HCT116 (cell line): ENCODE measurements around the gene SNTB2. TPM values are rescaled to one million over a fixed set of nuclear protein-coding genes. Genes with fewer than 3 reads are reported as not detected.

ENCODE experiments used
- ATAC-seq: fragments of 200-7000 bp; cut with Tn5 transposase; 2 replicates; pipeline ENCODE4 v1.9.1; 2020; ENCODE audit warnings: mild to moderate bottlenecking, moderate library complexity
- BruUV-seq: library from RNA; stranded (reverse); fragments of 400-500 nt; replicated peaks from 2 replicates; lab custom pipeline; 2021; lab: Mats Ljungman, UMichigan
- CTCF ChIA-PET: fragments of 300-600 bp; sonication (Branson Sonifier 250); formaldehyde crosslinking; loops from one replicate; lab custom pipeline; 2021; ENCODE audit warnings: antibody characterized with exemption; lab: Charles Lee
- POLR2A ChIA-PET: fragments of 300-600, 350-600 bp; sonication (Branson Sonifier 250); formaldehyde crosslinking; loops from one replicate; lab custom pipeline; 2021; ENCODE audit warnings: antibody characterized with exemption; lab: Charles Lee
- RAD21 ChIA-PET, 2 experiments: fragments of 300-600 bp; sonication (Branson Sonifier 250); formaldehyde crosslinking; loops; one replicate each; lab custom pipeline; 2023; ENCODE audit warnings: low total read pairs in 2 of 2; ENCODE audit not compliant: uncharacterized antibody in 2 of 2, unreplicated experiment in 2 of 2, low non-redundant PET in 1 of 2; lab: Charles Lee
- DNase-seq: peaks from one replicate; pipeline ENCODE4 v3.0.0-alpha.2; 2010; ENCODE audit warnings: low read depth, low spot score
- H2AFZ ChIP-seq: fragments of 200-600 bp; shearing (Covaris generic), sonication (generic); 2 replicates; pipeline ENCODE4 v1.6.1; 2017; ENCODE audit warnings: low read depth, mixed run types, mixed read lengths, antibody characterized with exemption, low read length; ENCODE audit not compliant: poor library complexity, severe bottlenecking
- H3K27ac ChIP-seq: 2 replicates; pipeline ENCODE4 v1.5.1; 2012; ENCODE audit warnings: low read depth, low read length
- H3K27me3 ChIP-seq: fragments of 200-600 bp; sonication (generic); 2 replicates; pipeline ENCODE4 v1.6.1; 2016; ENCODE audit warnings: mixed run types, low read length, mixed read lengths; ENCODE audit not compliant: insufficient read depth
- H3K36me3 ChIP-seq, 2 experiments: fragments of 200-500 bp in 1 of 2; fragments of 200-600 bp in 1 of 2; sonication (Bioruptor generic) in 1 of 2; sonication (generic) in 1 of 2; 2 replicates each; pipeline versions ENCODE4 v1.5.1 to v1.6.1; 2014 to 2016; ENCODE audit warnings: low read length in 2 of 2, inconsistent platforms in 1 of 2, mixed read lengths in 1 of 2, mixed run types in 1 of 2; ENCODE audit not compliant: insufficient read depth in 2 of 2, control insufficient read depth in 1 of 2
- H3K4me1 ChIP-seq, 2 experiments: fragments of 200-600 bp in 1 of 2; sonication (generic) in 1 of 2; 2 replicates each; pipeline versions ENCODE4 v1.5.1 to v1.6.1; 2012 to 2017; ENCODE audit warnings: low read length in 2 of 2, inconsistent platforms in 1 of 2, mild to moderate bottlenecking in 1 of 2, mixed read lengths in 1 of 2, mixed run types in 1 of 2, moderate library complexity in 1 of 2; ENCODE audit not compliant: insufficient read depth in 2 of 2, control insufficient read depth in 1 of 2
- H3K4me2 ChIP-seq: fragments of 200-600 bp; sonication (generic); 2 replicates; pipeline ENCODE4 v1.6.1; 2017; ENCODE audit warnings: mixed run types, low read length, mixed read lengths
- H3K4me3 ChIP-seq, 2 experiments: fragments of 200-600 bp in 1 of 2; sonication (generic) in 1 of 2; replicated peaks in 1 of 2; 2 replicates each; pipeline ENCODE4 v1.5.1; 2011 to 2016; ENCODE audit warnings: low read length in 2 of 2, control low read depth in 1 of 2, low read depth in 1 of 2, mild to moderate bottlenecking in 1 of 2, mixed read lengths in 1 of 2, mixed run types in 1 of 2
- H3K79me2 ChIP-seq: fragments of 200-600 bp; sonication (generic); 2 replicates; pipeline ENCODE4 v1.6.1; 2017; ENCODE audit warnings: mild to moderate bottlenecking, mixed run types, low read length, moderate library complexity, mixed read lengths; ENCODE audit not compliant: insufficient read depth
- H3K9ac ChIP-seq: fragments of 200-600 bp; sonication (generic); 2 replicates; pipeline ENCODE4 v1.6.1; 2016; ENCODE audit warnings: low read length, mixed read lengths
- H3K9me2 ChIP-seq: fragments of 200-600 bp; sonication (generic), shearing (Covaris generic); 2 replicates; pipeline ENCODE4 v1.6.1; 2017; ENCODE audit warnings: mixed run types, mild to moderate bottlenecking, moderate library complexity; ENCODE audit not compliant: insufficient read depth
- H3K9me3 ChIP-seq, 2 experiments: fragments of 200-500 bp in 1 of 2; fragments of 200-600 bp in 1 of 2; sonication (Bioruptor generic) in 1 of 2; sonication (generic) in 1 of 2; 2 replicates each; pipeline ENCODE4 v1.6.1; 2014 to 2017; ENCODE audit warnings: low read length in 2 of 2, mixed read lengths in 2 of 2, inconsistent platforms in 1 of 2, low read depth in 1 of 2, mild to moderate bottlenecking in 1 of 2, mixed run types in 1 of 2, moderate library complexity in 1 of 2; ENCODE audit not compliant: control insufficient read depth in 1 of 2, insufficient read depth in 1 of 2
- H4K20me1 ChIP-seq: fragments of 200-600 bp; sonication (generic), shearing (Covaris generic); 2 replicates; pipeline ENCODE4 v1.6.1; 2017; ENCODE audit warnings: mixed run types, mild to moderate bottlenecking, moderate library complexity; ENCODE audit not compliant: insufficient read depth
- CEBPB ChIP-seq: IDR thresholded peaks from 2 replicates; pipeline ENCODE4 v1.6.1; 2012; ENCODE audit warnings: low read depth
- CTCF ChIP-seq, 3 experiments: fragments of 200-600 bp in 1 of 3; sonication (generic) in 1 of 3; IDR thresholded peaks in 2 of 3; conservative IDR thresholded peaks in 1 of 3; 2 replicates each; pipeline ENCODE4 v1.5.1; 2012 to 2017; ENCODE audit warnings: low read depth in 2 of 3, low read length in 2 of 3, antibody characterized with exemption in 1 of 3, borderline replicate concordance in 1 of 3, control low read depth in 1 of 3, mild to moderate bottlenecking in 1 of 3, mixed read lengths in 1 of 3, mixed run types in 1 of 3, moderate library complexity in 1 of 3; ENCODE audit not compliant: insufficient read depth in 1 of 3
- EGR1 ChIP-seq: IDR thresholded peaks from 2 replicates; pipeline ENCODE4 v1.6.1; 2012; ENCODE audit warnings: low read depth
- ELF1 ChIP-seq: IDR thresholded peaks from 2 replicates; pipeline ENCODE4 v1.6.1; 2012; ENCODE audit warnings: low read depth, borderline replicate concordance
- POLR2A ChIP-seq: IDR thresholded peaks from 2 replicates; pipeline ENCODE4 v1.7.0; 2011; ENCODE audit warnings: borderline replicate concordance; ENCODE audit not compliant: insufficient read depth, insufficient read length; ENCODE audit errors: extremely low read depth
- POLR2AphosphoS5 ChIP-seq: IDR thresholded peaks from 2 replicates; pipeline ENCODE4 v1.6.1; 2011; ENCODE audit warnings: mild to moderate bottlenecking, low read depth, low read length, moderate library complexity
- SIN3A ChIP-seq: IDR thresholded peaks from 2 replicates; pipeline ENCODE4 v1.6.1; 2012; ENCODE audit warnings: low read depth
- SP1 ChIP-seq: IDR thresholded peaks from 2 replicates; pipeline ENCODE4 v1.6.1; 2012; ENCODE audit warnings: low read depth
- ZFX ChIP-seq: fragments of 450-650 bp; IDR thresholded peaks from 2 replicates; pipeline ENCODE4 v1.6.1; 2017
- ZNF274 ChIP-seq: fragments of 200-500 bp; sonication (Bioruptor generic); IDR thresholded peaks from 2 replicates; pipeline ENCODE4 v1.6.1; 2014; ENCODE audit warnings: mild to moderate bottlenecking, low read depth, low read length, inconsistent platforms
- intact Hi-C: fragments of 100-400 bp; cut with micrococcal nuclease; formaldehyde crosslinking; loops from 2 replicates; pipeline ENCODE4 v1.10.0; 2022
- total RNA-seq: library from RNA; stranded (reverse); gene quantifications from one replicate; pipeline ENCODE4 v1.2.1, GENCODE V29; 2021; ENCODE audit not compliant: unreplicated experiment

SNTB2 gene
- total RNA-seq, 1 experiment from 2014 or later, result 38.1 TPM

GRCh38 chr16:69179328-69180010, 7.5 kb upstream of the SNTB2 start:
- TF ChIP-seq ZFX (no peak), POLR2AphosphoS5 (no peak), SP1 (peak; percentile 27; the same call in 1 of the 2 replicates), ZNF274 (no peak), CEBPB (peak; percentile 52; the same call in 1 of the 2 replicates), SIN3A (no peak), EGR1 (no peak), ELF1 (no peak), POLR2A (no peak), CTCF (IDR thresholded peaks at IDR 0.05 in 2 of 3, conservative IDR thresholded peaks at IDR 0.05 in 1 of 3; ENCODE audit: borderline replicate concordance in 1 of 3, insufficient read depth in 1 of 3, low read depth in 2 of 3, low read length in 2 of 3) (no peak)
- DNase-seq (no peak), ATAC-seq (no peak)
- Histone ChIP-seq H3K4me3 (no peak overlapping the region), H3K27me3 (no peaks in the 10 kb centered on the region), H3K9ac (no peak overlapping the region), H3K27ac (no peak overlapping the region; the same call in 1 of the 2 replicates), H4K20me1 (no peaks in the 10 kb centered on the region), H3K79me2 (no peaks in the 10 kb centered on the region), H3K9me3 (no peaks in the 10 kb centered on the region), H3K4me2 (no peak overlapping the region), H3K9me2 (no peaks in the 10 kb centered on the region), H2AFZ (no peak overlapping the region), H3K36me3 (no peaks in the 10 kb centered on the region), H3K4me1 (peaks cover 22 to 24% of the 10 kb centered on the region in 2 experiments)
- intact Hi-C loops, result no loop called here
- POLR2A ChIA-PET, result no interaction called here
- no TSS peak for BruUV-seq
- RAD21 ChIA-PET, result no interaction called here
- CTCF ChIA-PET, result interaction anchor here (1.8 kb wide), 1 partner anchor 30 kb away, joined by 5 read pairs; no protein-coding TSS in a partner anchor
